Liver (tissue), 9 donors: ENCODE data around the gene RBMS3. TPM values are rescaled to one million over a fixed set of nuclear protein-coding genes. Genes with fewer than 3 reads are reported as not detected.

ENCODE experiments used
- DNase-seq: peaks from one replicate; pipeline ENCODE4 v3.0.0-alpha.2; 2017; ENCODE audit warnings: low spot score
- H3K27ac ChIP-seq, 2 donors: one replicate each; pipeline ENCODE4 v1.7.0; 2013; ENCODE audit warnings: inconsistent platforms in 2 of 2, low read length in 2 of 2, control low read depth in 1 of 2, low read depth in 1 of 2, mild to moderate bottlenecking in 1 of 2
- H3K27me3 ChIP-seq, 4 donors: one replicate each; pipeline versions ENCODE4 v1.6.1 to v1.7.0; 2013; ENCODE audit warnings: low read length in 3 of 4, inconsistent platforms in 1 of 4, mild to moderate bottlenecking in 1 of 4, moderate library complexity in 1 of 4; ENCODE audit not compliant: control insufficient read depth in 4 of 4, insufficient read depth in 4 of 4
- H3K36me3 ChIP-seq, 4 donors: one replicate each; pipeline versions ENCODE4 v1.6.1 to v1.7.0; 2013; ENCODE audit warnings: low read length in 3 of 4, mild to moderate bottlenecking in 3 of 4, low read depth in 1 of 4, moderate library complexity in 1 of 4; ENCODE audit not compliant: control insufficient read depth in 4 of 4, insufficient read depth in 3 of 4
- H3K4me1 ChIP-seq, 4 donors: one replicate each; pipeline versions ENCODE4 v1.6.1 to v1.7.0; 2013; ENCODE audit warnings: low read length in 3 of 4, mild to moderate bottlenecking in 3 of 4, moderate library complexity in 1 of 4; ENCODE audit not compliant: control insufficient read depth in 4 of 4, insufficient read depth in 4 of 4
- H3K4me3 ChIP-seq, 3 donors: one replicate each; pipeline versions ENCODE4 v1.6.1 to v1.7.0; 2013; ENCODE audit warnings: low read length in 3 of 3, control low read depth in 1 of 3, low read depth in 1 of 3, mild to moderate bottlenecking in 1 of 3
- H3K9ac ChIP-seq, 2 donors: one replicate each; pipeline ENCODE4 v1.7.0; 2013; ENCODE audit warnings: low read length in 2 of 2, mild to moderate bottlenecking in 2 of 2, moderate library complexity in 2 of 2, control low read depth in 1 of 2, low read depth in 1 of 2
- H3K9me3 ChIP-seq, 4 donors: one replicate each; pipeline versions ENCODE4 v1.6.1 to v1.7.0; 2013; ENCODE audit warnings: low read length in 3 of 4; ENCODE audit not compliant: control insufficient read depth in 4 of 4
- EGR1 ChIP-seq, 2 donors: IDR thresholded peaks; 2 replicates each; pipeline ENCODE4 v1.6.1; 2016 to 2018; ENCODE audit warnings: antibody characterized with exemption in 2 of 2, low read depth in 2 of 2
- FOXA1 ChIP-seq: IDR thresholded peaks from 2 replicates; pipeline ENCODE4 v1.6.1; 2016; ENCODE audit warnings: antibody characterized with exemption
- FOXA2 ChIP-seq: IDR thresholded peaks from 2 replicates; pipeline ENCODE4 v1.6.1; 2016; ENCODE audit warnings: antibody characterized with exemption
- HNF4A ChIP-seq, 2 donors: conservative IDR thresholded peaks; 2 replicates each; pipeline ENCODE4 v1.6.1; 2016; ENCODE audit warnings: antibody characterized with exemption in 2 of 2, mild to moderate bottlenecking in 2 of 2
- HNF4G ChIP-seq: IDR thresholded peaks from 2 replicates; pipeline ENCODE4 v1.6.1; 2016; ENCODE audit warnings: antibody characterized with exemption
- NR2F2 ChIP-seq: IDR thresholded peaks from 2 replicates; pipeline ENCODE4 v1.6.1; 2016; ENCODE audit warnings: antibody characterized with exemption
- TAF1 ChIP-seq: conservative IDR thresholded peaks from 2 replicates; pipeline ENCODE4 v1.6.1; 2016; ENCODE audit warnings: antibody characterized with exemption, mild to moderate bottlenecking
- YY1 ChIP-seq: IDR thresholded peaks from 2 replicates; pipeline ENCODE4 v1.6.1; 2016; ENCODE audit warnings: antibody characterized with exemption, mild to moderate bottlenecking
- WGBS: extraction: QIAGEN DNeasy Blood & Tissue Kit; methylation state at CpG from one replicate; pipeline ENCODE4 v1.1.7; 2013; 5-methylcytosine and 5-hydroxymethylcytosine counted together
- polyA plus RNA-seq, 2 donors: library from polyadenylated mRNA; stranded (reverse) in 1 of 2; unstranded in 1 of 2; fragments of 200-250 nt in 1 of 2; fragments of >200 nt in 1 of 2; fragmentation: Nextera tagmentation in 1 of 2; extraction: Ambion mirVana in 1 of 2; gene quantifications; one replicate each; pipeline versions ENCODE4 v1.2.1 to v1.2.3, GENCODE V29; 2013 to 2015
- total RNA-seq, 2 donors: library from RNA; depleted of rRNA; stranded (reverse); fragments of >200 nt; gene quantifications; one replicate each; pipeline ENCODE4 v1.2.3, GENCODE V29; 2014
- TF ChIP-seq, protein P1 (sequence below): IDR thresholded peaks from 2 replicates; pipeline ENCODE4 v1.6.1; 2016; ENCODE audit warnings: antibody characterized with exemption
- TF ChIP-seq, protein P2 (sequence below): IDR thresholded peaks from 2 replicates; pipeline ENCODE4 v1.6.1; 2016; ENCODE audit warnings: antibody characterized with exemption
- TF ChIP-seq, protein P3 (sequence below): IDR thresholded peaks from 2 replicates; pipeline ENCODE4 v1.6.1; 2016; ENCODE audit warnings: antibody characterized with exemption, mild to moderate bottlenecking
- TF ChIP-seq, protein P4 (sequence below): fragments of 150-350 bp; IDR thresholded peaks from 2 replicates; pipeline ENCODE4 v1.5.1; 2017; ENCODE audit warnings: improper control_type of control experiment, low read depth, low read length; ENCODE audit not compliant: missing input control
- donor health status: healthy.
- donor health status: healthy.
- donor health status: healthy.
- donor health status: healthy.
- donor health status: healthy.

Gene RBMS3
- total and polyA plus RNA-seq, 4 donors: 1.2 to 14.9 (median 9.3) TPM

DNA sequence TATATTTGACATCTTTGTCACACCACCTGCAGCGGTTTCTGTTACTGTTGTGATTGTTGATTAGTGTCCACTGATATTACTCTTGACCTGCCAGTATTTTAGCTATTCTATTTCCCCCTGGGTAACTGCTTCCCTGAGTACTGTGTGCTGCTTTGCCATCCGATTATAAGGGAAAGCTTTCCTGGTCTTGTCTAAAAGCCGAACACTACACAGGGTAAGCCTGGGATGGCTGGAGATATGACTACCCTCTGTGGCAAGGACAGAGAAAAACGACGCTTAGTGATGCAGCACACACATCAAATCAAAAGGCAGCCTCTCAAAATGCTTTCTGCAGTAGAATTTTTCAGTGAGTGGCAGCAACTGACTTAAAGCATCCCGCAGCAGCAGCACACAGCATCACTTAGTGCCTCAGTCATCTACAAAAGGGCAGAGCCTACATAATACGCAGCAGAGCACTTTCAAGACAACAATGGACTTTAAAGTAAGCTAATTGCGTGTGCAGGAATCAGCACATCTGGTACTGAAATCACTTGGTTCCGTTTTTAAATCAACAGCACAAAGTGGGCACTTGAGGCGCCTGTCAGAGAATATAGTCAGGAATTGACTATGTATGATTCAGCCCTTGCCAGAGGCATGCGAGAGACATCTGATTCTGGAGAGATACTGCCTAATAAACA is 669.2 kb downstream of the RBMS3 start:
- 87% methylated on average over 11 of the region's 11 CpGs for WGBS
- no peaks in the 10 kb centered on the region for H3K36me3 ChIP-seq
- H3K27ac ChIP-seq: no peak overlapping the region

DNA sequence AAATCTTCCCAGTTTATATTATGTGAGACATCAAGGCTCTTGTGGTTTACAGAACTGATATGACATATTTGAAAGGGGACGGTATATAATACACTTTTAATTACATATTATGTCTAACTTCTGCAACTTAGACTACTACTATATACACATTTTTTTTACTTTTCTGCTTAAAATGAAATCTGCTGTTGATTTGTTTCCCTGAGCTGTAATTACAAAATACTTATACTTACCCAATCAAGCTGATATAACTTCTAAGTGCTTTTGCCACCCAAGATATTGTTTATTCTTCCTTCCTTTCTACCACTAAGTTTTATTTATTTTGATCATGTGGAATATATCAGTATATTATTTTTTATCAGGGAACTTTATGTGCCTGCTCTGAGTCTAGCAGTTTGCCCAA is 671.6 kb downstream of the RBMS3 start:
- 85% methylated on average over 1 of the region's 1 CpG for WGBS
- Histone ChIP-seq H3K4me3 (no peak overlapping the region), H3K4me1 (no peaks in the 10 kb centered on the region), H3K27ac (no peak overlapping the region), H3K9ac (no peak overlapping the region), H3K36me3 (no peaks in the 10 kb centered on the region), H3K27me3 (no peaks in the 10 kb centered on the region), H3K9me3 (no peaks in the 10 kb centered on the region)
- TF ChIP-seq, protein P1, sequence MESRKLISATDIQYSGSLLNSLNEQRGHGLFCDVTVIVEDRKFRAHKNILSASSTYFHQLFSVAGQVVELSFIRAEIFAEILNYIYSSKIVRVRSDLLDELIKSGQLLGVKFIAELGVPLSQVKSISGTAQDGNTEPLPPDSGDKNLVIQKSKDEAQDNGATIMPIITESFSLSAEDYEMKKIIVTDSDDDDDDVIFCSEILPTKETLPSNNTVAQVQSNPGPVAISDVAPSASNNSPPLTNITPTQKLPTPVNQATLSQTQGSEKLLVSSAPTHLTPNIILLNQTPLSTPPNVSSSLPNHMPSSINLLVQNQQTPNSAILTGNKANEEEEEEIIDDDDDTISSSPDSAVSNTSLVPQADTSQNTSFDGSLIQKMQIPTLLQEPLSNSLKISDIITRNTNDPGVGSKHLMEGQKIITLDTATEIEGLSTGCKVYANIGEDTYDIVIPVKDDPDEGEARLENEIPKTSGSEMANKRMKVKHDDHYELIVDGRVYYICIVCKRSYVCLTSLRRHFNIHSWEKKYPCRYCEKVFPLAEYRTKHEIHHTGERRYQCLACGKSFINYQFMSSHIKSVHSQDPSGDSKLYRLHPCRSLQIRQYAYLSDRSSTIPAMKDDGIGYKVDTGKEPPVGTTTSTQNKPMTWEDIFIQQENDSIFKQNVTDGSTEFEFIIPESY: no peak
- no peak for TF ChIP-seq YY1
- no peak for TF ChIP-seq HNF4A (conservative IDR thresholded peaks at IDR 0.05)
- TF ChIP-seq, protein P2, sequence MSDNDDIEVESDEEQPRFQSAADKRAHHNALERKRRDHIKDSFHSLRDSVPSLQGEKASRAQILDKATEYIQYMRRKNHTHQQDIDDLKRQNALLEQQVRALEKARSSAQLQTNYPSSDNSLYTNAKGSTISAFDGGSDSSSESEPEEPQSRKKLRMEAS: no peak
- TF ChIP-seq EGR1 (IDR thresholded peaks at IDR 0.05; ENCODE audit: low read depth in 2 of 2): no peak
- TF ChIP-seq FOXA1: no peak
- TF ChIP-seq, protein P3, sequence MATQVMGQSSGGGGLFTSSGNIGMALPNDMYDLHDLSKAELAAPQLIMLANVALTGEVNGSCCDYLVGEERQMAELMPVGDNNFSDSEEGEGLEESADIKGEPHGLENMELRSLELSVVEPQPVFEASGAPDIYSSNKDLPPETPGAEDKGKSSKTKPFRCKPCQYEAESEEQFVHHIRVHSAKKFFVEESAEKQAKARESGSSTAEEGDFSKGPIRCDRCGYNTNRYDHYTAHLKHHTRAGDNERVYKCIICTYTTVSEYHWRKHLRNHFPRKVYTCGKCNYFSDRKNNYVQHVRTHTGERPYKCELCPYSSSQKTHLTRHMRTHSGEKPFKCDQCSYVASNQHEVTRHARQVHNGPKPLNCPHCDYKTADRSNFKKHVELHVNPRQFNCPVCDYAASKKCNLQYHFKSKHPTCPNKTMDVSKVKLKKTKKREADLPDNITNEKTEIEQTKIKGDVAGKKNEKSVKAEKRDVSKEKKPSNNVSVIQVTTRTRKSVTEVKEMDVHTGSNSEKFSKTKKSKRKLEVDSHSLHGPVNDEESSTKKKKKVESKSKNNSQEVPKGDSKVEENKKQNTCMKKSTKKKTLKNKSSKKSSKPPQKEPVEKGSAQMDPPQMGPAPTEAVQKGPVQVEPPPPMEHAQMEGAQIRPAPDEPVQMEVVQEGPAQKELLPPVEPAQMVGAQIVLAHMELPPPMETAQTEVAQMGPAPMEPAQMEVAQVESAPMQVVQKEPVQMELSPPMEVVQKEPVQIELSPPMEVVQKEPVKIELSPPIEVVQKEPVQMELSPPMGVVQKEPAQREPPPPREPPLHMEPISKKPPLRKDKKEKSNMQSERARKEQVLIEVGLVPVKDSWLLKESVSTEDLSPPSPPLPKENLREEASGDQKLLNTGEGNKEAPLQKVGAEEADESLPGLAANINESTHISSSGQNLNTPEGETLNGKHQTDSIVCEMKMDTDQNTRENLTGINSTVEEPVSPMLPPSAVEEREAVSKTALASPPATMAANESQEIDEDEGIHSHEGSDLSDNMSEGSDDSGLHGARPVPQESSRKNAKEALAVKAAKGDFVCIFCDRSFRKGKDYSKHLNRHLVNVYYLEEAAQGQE: no peak
- TF ChIP-seq HNF4G: no peak
- DNase-seq: no peak

More for the DNA sequence above, 669.2 kb downstream of the RBMS3 start:
- no peak overlapping the region for H3K9ac ChIP-seq
- H3K9me3 ChIP-seq: no peaks in the 10 kb centered on the region
- no peak for DNase-seq
- no peaks in the 10 kb centered on the region for H3K27me3 ChIP-seq
- no peaks in the 10 kb centered on the region for H3K4me1 ChIP-seq
- H3K4me3 ChIP-seq: no peak overlapping the region
- TF ChIP-seq EGR1 (IDR thresholded peaks at IDR 0.05; ENCODE audit: low read depth in 2 of 2): no peak
- no peak for TF ChIP-seq TAF1
- TF ChIP-seq FOXA2: no peak
- TF ChIP-seq, protein P1: no peak
- TF ChIP-seq, protein P3: no peak
- TF ChIP-seq, protein P4, sequence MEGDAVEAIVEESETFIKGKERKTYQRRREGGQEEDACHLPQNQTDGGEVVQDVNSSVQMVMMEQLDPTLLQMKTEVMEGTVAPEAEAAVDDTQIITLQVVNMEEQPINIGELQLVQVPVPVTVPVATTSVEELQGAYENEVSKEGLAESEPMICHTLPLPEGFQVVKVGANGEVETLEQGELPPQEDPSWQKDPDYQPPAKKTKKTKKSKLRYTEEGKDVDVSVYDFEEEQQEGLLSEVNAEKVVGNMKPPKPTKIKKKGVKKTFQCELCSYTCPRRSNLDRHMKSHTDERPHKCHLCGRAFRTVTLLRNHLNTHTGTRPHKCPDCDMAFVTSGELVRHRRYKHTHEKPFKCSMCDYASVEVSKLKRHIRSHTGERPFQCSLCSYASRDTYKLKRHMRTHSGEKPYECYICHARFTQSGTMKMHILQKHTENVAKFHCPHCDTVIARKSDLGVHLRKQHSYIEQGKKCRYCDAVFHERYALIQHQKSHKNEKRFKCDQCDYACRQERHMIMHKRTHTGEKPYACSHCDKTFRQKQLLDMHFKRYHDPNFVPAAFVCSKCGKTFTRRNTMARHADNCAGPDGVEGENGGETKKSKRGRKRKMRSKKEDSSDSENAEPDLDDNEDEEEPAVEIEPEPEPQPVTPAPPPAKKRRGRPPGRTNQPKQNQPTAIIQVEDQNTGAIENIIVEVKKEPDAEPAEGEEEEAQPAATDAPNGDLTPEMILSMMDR: no peak
- TF ChIP-seq NR2F2: no peak
- TF ChIP-seq, protein P2: no peak
- TF ChIP-seq HNF4A (conservative IDR thresholded peaks at IDR 0.05): no peak
- TF ChIP-seq HNF4G: no peak
